Neural progenitor cell (in vitro differentiated cells): ENCODE results near the gene ACD. TPM values are rescaled to one million over a fixed set of nuclear protein-coding genes. Genes with fewer than 3 reads are reported as not detected.

Source experiments
- DNase-seq: peaks from one replicate; pipeline ENCODE4 v3.0.0-alpha.2; 2016; ENCODE audit warnings: low spot score
- H2AFZ ChIP-seq: fragments of 200-600 bp; sonication (generic); replicated peaks from 2 replicates; pipeline ENCODE4 v1.6.1; 2016; ENCODE audit warnings: antibody characterized with exemption
- H3F3A ChIP-seq: fragments of 200-600 bp; sonication (generic); 2 replicates; pipeline ENCODE4 v1.6.1; 2016; ENCODE audit warnings: antibody characterized with exemption, low read depth
- H3K27ac ChIP-seq: fragments of 200-600 bp; sonication (generic); 2 replicates; pipeline ENCODE4 v1.5.1; 2016; ENCODE audit warnings: mild to moderate bottlenecking
- H3K27me3 ChIP-seq: fragments of 200-600 bp; sonication (generic); 2 replicates; pipeline ENCODE4 v1.6.1; 2016; ENCODE audit warnings: mild to moderate bottlenecking, moderate library complexity
- H3K36me3 ChIP-seq: fragments of 200-600 bp; sonication (generic); 2 replicates; pipeline ENCODE4 v1.5.1; 2016
- H3K4me1 ChIP-seq: fragments of 200-600 bp; sonication (generic); 2 replicates; pipeline ENCODE4 v1.6.1; 2016; ENCODE audit warnings: mixed run types
- H3K4me2 ChIP-seq: fragments of 200-600 bp; sonication (generic); 2 replicates; pipeline ENCODE4 v1.6.1; 2016
- H3K4me3 ChIP-seq: fragments of 200-600 bp; sonication (generic); 2 replicates; pipeline ENCODE4 v1.5.1; 2016
- H3K79me2 ChIP-seq: fragments of 200-600 bp; sonication (generic); 2 replicates; pipeline ENCODE4 v1.6.1; 2016; ENCODE audit warnings: low read depth
- H3K9ac ChIP-seq: fragments of 200-600 bp; sonication (generic); 2 replicates; pipeline ENCODE4 v1.6.1; 2016
- H3K9me3 ChIP-seq: fragments of 200-600 bp; sonication (generic); 2 replicates; pipeline ENCODE4 v1.5.1; 2016; ENCODE audit warnings: low read depth
- H4K20me1 ChIP-seq: fragments of 200-600 bp; sonication (generic); 2 replicates; pipeline ENCODE4 v1.6.1; 2016; ENCODE audit warnings: low read depth
- H3K27ac Mint-ChIP-seq: 3 replicates; pipeline ENCODE4 v1.8.0; 2021; ENCODE audit warnings: mixed read lengths
- H3K27me3 Mint-ChIP-seq: 2 replicates; pipeline ENCODE4 v1.8.0; 2022; ENCODE audit warnings: low read depth, mild to moderate bottlenecking, inconsistent platforms, moderate library complexity, mixed read lengths; ENCODE audit not compliant: insufficient read depth
- H3K36me3 Mint-ChIP-seq: 3 replicates; pipeline ENCODE4 v1.8.0; 2021; ENCODE audit warnings: mixed read lengths
- H3K4me1 Mint-ChIP-seq: 3 replicates; pipeline ENCODE4 v1.8.0; 2021; ENCODE audit warnings: mixed read lengths
- H3K4me3 Mint-ChIP-seq: 3 replicates; pipeline ENCODE4 v1.8.0; 2021; ENCODE audit warnings: mild to moderate bottlenecking, moderate library complexity, mixed read lengths
- H3K9me3 Mint-ChIP-seq: 3 replicates; pipeline ENCODE4 v1.8.0; 2020; ENCODE audit warnings: mixed read lengths
- CTCF ChIP-seq: fragments of 200-600 bp; sonication (generic); IDR thresholded peaks from 2 replicates; pipeline ENCODE4 v1.5.1; 2017; ENCODE audit warnings: antibody characterized with exemption, mild to moderate bottlenecking
- EZH2 ChIP-seq: fragments of 200-600 bp; sonication (generic); IDR thresholded peaks from 2 replicates; pipeline ENCODE4 v1.6.1; 2017; ENCODE audit warnings: antibody characterized with exemption, mild to moderate bottlenecking, moderate library complexity
- EZH2phosphoT487 ChIP-seq: fragments of 200-600 bp; sonication (generic); IDR thresholded peaks from 2 replicates; pipeline ENCODE4 v1.6.1; 2017; ENCODE audit warnings: antibody characterized with exemption
- total RNA-seq: library from RNA; depleted of rRNA; stranded (reverse); fragments of >200 nt; gene quantifications from 2 replicates; pipeline ENCODE4 v1.2.3, GENCODE V29; 2015; ENCODE audit warnings: low replicate concordance

The ACD gene
- total RNA-seq, 1 donor from 2014 or later = 11.5 TPM

DNA sequence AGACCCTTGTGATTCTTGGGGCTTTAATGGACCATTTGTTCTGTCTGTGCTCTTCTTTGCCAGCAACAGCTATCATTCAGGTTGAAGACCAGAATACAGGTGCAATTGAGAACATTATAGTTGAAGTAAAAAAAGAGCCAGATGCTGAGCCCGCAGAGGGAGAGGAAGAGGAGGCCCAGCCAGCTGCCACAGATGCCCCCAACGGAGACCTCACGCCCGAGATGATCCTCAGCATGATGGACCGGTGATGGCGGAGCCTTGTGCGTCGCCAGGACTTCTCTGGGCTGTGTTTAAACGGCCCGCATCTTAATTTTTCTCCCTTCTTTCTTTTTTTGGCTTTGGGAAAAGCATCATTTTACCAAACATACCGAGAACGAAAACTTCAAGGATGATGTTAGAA, 22.4 kb downstream of the ACD start:
- Histone ChIP-seq H2AFZ (no peak overlapping the region), H3K4me3 (no peak overlapping the region), H3K79me2 (no peaks in the 10 kb centered on the region), H3K36me3 (no peaks in the 10 kb centered on the region), H3K4me2 (no peak overlapping the region), H3K4me1 (no peaks in the 10 kb centered on the region), H3K27ac (no peak overlapping the region), H3K9me3 (no peaks in the 10 kb centered on the region), H4K20me1 (peaks cover 4% of the 10 kb centered on the region), H3F3A (peaks cover 13% of the 10 kb centered on the region), H3K9ac (no peak overlapping the region), H3K27me3 (no peaks in the 10 kb centered on the region)
- no peaks in the 10 kb centered on the region for H3K27me3 Mint-ChIP-seq
- H3K9me3 Mint-ChIP-seq = no peaks in the 10 kb centered on the region
- DNase-seq = no peak
- H3K4me3 Mint-ChIP-seq = no peak overlapping the region
- no peak overlapping the region for H3K27ac Mint-ChIP-seq
- peaks cover 19% of the 10 kb centered on the region for H3K36me3 Mint-ChIP-seq
- TF ChIP-seq EZH2phosphoT487 = no peak
- TF ChIP-seq CTCF = no peak
- TF ChIP-seq EZH2 = no peak
- H3K4me1 Mint-ChIP-seq = no peaks in the 10 kb centered on the region

DNA sequence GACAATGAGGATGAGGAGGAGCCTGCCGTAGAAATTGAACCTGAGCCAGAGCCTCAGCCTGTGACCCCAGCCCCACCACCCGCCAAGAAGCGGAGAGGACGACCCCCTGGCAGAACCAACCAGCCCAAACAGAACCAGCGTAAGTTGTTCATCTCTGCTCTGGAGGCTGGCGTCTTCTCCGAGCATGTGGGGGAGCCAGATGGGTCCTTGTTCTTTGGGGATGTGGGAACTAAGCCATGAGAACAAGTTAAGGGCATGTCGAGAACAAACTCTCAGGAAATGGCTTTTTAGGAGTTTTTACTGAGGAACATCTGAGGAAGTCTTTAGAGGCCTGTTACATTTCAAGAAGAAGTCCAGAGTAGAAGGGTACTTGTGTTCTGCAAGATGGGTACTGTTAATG, 23.3 kb downstream of the ACD start:
- Histone ChIP-seq H3K9ac (no peak overlapping the region), H3K27me3 (no peaks in the 10 kb centered on the region), H3K27ac (no peak overlapping the region), H3K79me2 (no peaks in the 10 kb centered on the region), H3K36me3 (no peaks in the 10 kb centered on the region), H3K9me3 (no peaks in the 10 kb centered on the region), H2AFZ (no peak overlapping the region), H3K4me1 (no peaks in the 10 kb centered on the region), H3K4me3 (no peak overlapping the region), H3K4me2 (no peak overlapping the region), H3F3A (peaks cover 9% of the 10 kb centered on the region), H4K20me1 (peaks cover 4% of the 10 kb centered on the region)
- H3K4me1 Mint-ChIP-seq = no peaks in the 10 kb centered on the region
- peaks cover 26% of the 10 kb centered on the region for H3K36me3 Mint-ChIP-seq
- TF ChIP-seq EZH2phosphoT487 (no peak), EZH2 (no peak), CTCF (no peak)
- H3K27me3 Mint-ChIP-seq = no peaks in the 10 kb centered on the region
- no peak overlapping the region for H3K4me3 Mint-ChIP-seq
- H3K27ac Mint-ChIP-seq = no peak overlapping the region
- DNase-seq = no peak
- no peaks in the 10 kb centered on the region for H3K9me3 Mint-ChIP-seq

- Mint-ChIP-seq H3K4me1 (no peaks in the 10 kb centered on the region), H3K36me3 (peaks cover 34% of the 10 kb centered on the region), H3K4me3 (no peak overlapping the region), H3K27me3 (peaks cover 2% of the 10 kb centered on the region), H3K9me3 (no peaks in the 10 kb centered on the region), H3K27ac (no peak overlapping the region)
- H4K20me1 ChIP-seq = peaks cover 4% of the 10 kb centered on the region
- H3F3A ChIP-seq = no peaks in the 10 kb centered on the region
- no peak overlapping the region for H2AFZ ChIP-seq
- H3K36me3 ChIP-seq = peaks cover 5% of the 10 kb centered on the region
- H3K9me3 ChIP-seq = no peaks in the 10 kb centered on the region
- no peak overlapping the region for H3K4me2 ChIP-seq
- no peak overlapping the region for H3K27ac ChIP-seq
- no peak for DNase-seq
- TF ChIP-seq CTCF (no peak), EZH2phosphoT487 (no peak), EZH2 (no peak)
- no peaks in the 10 kb centered on the region for H3K4me1 ChIP-seq
- no peaks in the 10 kb centered on the region for H3K79me2 ChIP-seq
- H3K9ac ChIP-seq = no peak overlapping the region
- no peaks in the 10 kb centered on the region for H3K27me3 ChIP-seq
- no peak overlapping the region for H3K4me3 ChIP-seq
Observed at GRCh38 chr16:67632415-67633172, 27.5 kb downstream of the ACD start.
